ENCODE results near the gene MPG. TPM values are rescaled to one million over a fixed set of nuclear protein-coding genes. Genes with fewer than 3 reads are reported as not detected.

The MPG gene
- polyA plus RNA-seq, 1 donor from 2014 or later: 70.9 TPM

GRCh38 chr16:50769-51591, 27.0 kb upstream of the MPG start:
- no peak overlapping the region for H3K9ac ChIP-seq (ENCODE audit: low read length)
- peaks cover 10% of the 10 kb centered on the region for H3K79me2 ChIP-seq (replicated peaks; ENCODE audit: insufficient read depth, low read length)
- H3K36me3 ChIP-seq (ENCODE audit: insufficient read depth, low read length): no peaks in the 10 kb centered on the region
- H3K27ac ChIP-seq (ENCODE audit: low read length): no peak overlapping the region
- no peak overlapping the region for H2AFZ ChIP-seq (ENCODE audit: low read depth, low read length)
- no peaks in the 10 kb centered on the region for H3K27me3 ChIP-seq (ENCODE audit: insufficient read depth, low read depth, low read length)
- H3K4me2 ChIP-seq (ENCODE audit: low read length): no peak overlapping the region
- TF ChIP-seq POLR2AphosphoS5 (IDR thresholded peaks at IDR 0.05) (peak; percentile 55), TAF1 (IDR thresholded peaks at IDR 0.05; ENCODE audit: low read depth) (no peak)
- H3K4me3 ChIP-seq (ENCODE audit: low read length): no peak overlapping the region
- no peaks in the 10 kb centered on the region for H3K9me2 ChIP-seq (ENCODE audit: insufficient read depth, low read length)
- H3K9me3 ChIP-seq (ENCODE audit: low read length): no peaks in the 10 kb centered on the region
- H4K20me1 ChIP-seq (ENCODE audit: insufficient read depth): no peaks in the 10 kb centered on the region
- H3F3A ChIP-seq (ENCODE audit: insufficient read depth, low read length, poor library complexity, severe bottlenecking): no peaks in the 10 kb centered on the region

GRCh38 chr16:53346-54236, 24.4 kb upstream of the MPG start, which contains the start of the genes POLR3K and SNRNP25:
TSS of gene POLR3K (minus strand) at chr16:53608. CDS start at chr16:53586, 22 bp downstream.
TSS of gene SNRNP25 (plus strand) at chr16:53828. CDS start at chr16:54017, 189 bp downstream.
- Histone ChIP-seq H3K4me2 (ENCODE audit: low read length) (peak within 1 kb of the TSS; percentile 78), H3F3A (ENCODE audit: insufficient read depth, low read length, poor library complexity, severe bottlenecking) (no peaks in the 10 kb centered on the region), H3K4me3 (ENCODE audit: low read length) (peak within 1 kb of the TSS; percentile 97), H4K20me1 (ENCODE audit: insufficient read depth) (no peaks in the 10 kb centered on the region), H3K9ac (ENCODE audit: low read length) (peak within 1 kb of the TSS; percentile 74), H3K27ac (ENCODE audit: low read length) (peak within 1 kb of the TSS; percentile 28), H3K27me3 (ENCODE audit: insufficient read depth, low read depth, low read length) (no peaks in the 10 kb centered on the region), H3K9me3 (ENCODE audit: low read length) (no peaks in the 10 kb centered on the region), H2AFZ (ENCODE audit: low read depth, low read length) (peak within 1 kb of the TSS; percentile 90), H3K9me2 (ENCODE audit: insufficient read depth, low read length) (no peaks in the 10 kb centered on the region), H3K36me3 (ENCODE audit: insufficient read depth, low read length) (no peaks in the 10 kb centered on the region), H3K79me2 (replicated peaks; ENCODE audit: insufficient read depth, low read length) (peaks cover 10% of the 10 kb centered on the region)
- TF ChIP-seq TAF1 (IDR thresholded peaks at IDR 0.05; ENCODE audit: low read depth) (peak; percentile 34), MXI1 (conservative IDR thresholded peaks at IDR 0.05; ENCODE audit: poor library complexity, severe bottlenecking) (peak; percentile 97), REST (IDR thresholded peaks at IDR 0.05; ENCODE audit: borderline replicate concordance) (peak; percentile 72), CTCF (IDR thresholded peaks at IDR 0.05; ENCODE audit: poor library complexity, severe bottlenecking) (peak; percentile 22), POLR2AphosphoS5 (IDR thresholded peaks at IDR 0.05) (peak; percentile 80), EP300 (conservative IDR thresholded peaks at IDR 0.05; ENCODE audit: poor library complexity, severe bottlenecking) (no peak), RAD21 (conservative IDR thresholded peaks at IDR 0.05) (no peak), SMC3 (conservative IDR thresholded peaks at IDR 0.05; ENCODE audit: poor library complexity) (peak; percentile 28)

Measured in neural cell (in vitro differentiated cells).